GM13977 (cell line): Measurements from ENCODE around the gene NUMA1.

Experiments used
- DNase-seq: peaks from one replicate; pipeline ENCODE4 v3.0.0; 2012; ENCODE audit warnings: low spot score
- CTCF ChIP-seq: IDR thresholded peaks from 2 replicates; pipeline ENCODE4 v1.5.1; 2012; ENCODE audit warnings: mild to moderate bottlenecking, control low read depth; ENCODE audit not compliant: insufficient read depth; ENCODE audit errors: extremely low read depth, missing control alignments
- in situ Hi-C: fragments of 300-500 bp; cut with MboI; formaldehyde crosslinking; loops from one replicate; pipeline ENCODE4 v1.12.0; 2022; ENCODE audit warnings: low sequenced_read_pairs, low pct_unique_long_range_greater_than_20kb, mixed read lengths, inconsistent platforms; ENCODE audit not compliant: unreplicated experiment

NUMA1 gene

GRCh38 chr11:72079819-72080325, 470 bp downstream of the NUMA1 start:
- DNase-seq = no peak
- in situ Hi-C loops = no loop called here
- TF ChIP-seq CTCF = no peak

- in situ Hi-C loops = no loop called here
- no peak for DNase-seq
- TF ChIP-seq CTCF = no peak
Measured at GRCh38 chr11:72078477-72078876, 1.9 kb downstream of the NUMA1 start.

- DNase-seq = no peak
- in situ Hi-C loops = no loop called here
- TF ChIP-seq CTCF = no peak
Measured at GRCh38 chr11:72075756-72076155, 4.6 kb downstream of the NUMA1 start.

- no peak for DNase-seq
- peak; percentile 47 for TF ChIP-seq CTCF
- in situ Hi-C loops = no loop called here
Measured at GRCh38 chr11:72075109-72075508, 5.2 kb downstream of the NUMA1 start.

GRCh38 chr11:72072348-72072747, 8.0 kb downstream of the NUMA1 start:
- DNase-seq = no peak
- in situ Hi-C loops = no loop called here

GRCh38 chr11:72070491-72070890, 9.9 kb downstream of the NUMA1 start:
- no peak for TF ChIP-seq CTCF
- no peak for DNase-seq
- in situ Hi-C loops = no loop called here

More at GRCh38 chr11:72072348-72072747, 8.0 kb downstream of the NUMA1 start:
- no peak for TF ChIP-seq CTCF

GRCh38 chr11:72069787-72070251, 10.5 kb downstream of the NUMA1 start:
- DNase-seq = no peak
- in situ Hi-C loops = no loop called here
- TF ChIP-seq CTCF = no peak
